Left forelimb (tissue), 1 donor: ENCODE measurements around the gene ILK.
A peak's percentile ranks its signal among the peaks of the same experiment; 100 is the strongest.

Source experiments
- DNase-seq: peaks from one replicate; pipeline ENCODE4 v3.0.0-alpha.2; 2018; ENCODE audit warnings: low spot score

ILK gene

DNA sequence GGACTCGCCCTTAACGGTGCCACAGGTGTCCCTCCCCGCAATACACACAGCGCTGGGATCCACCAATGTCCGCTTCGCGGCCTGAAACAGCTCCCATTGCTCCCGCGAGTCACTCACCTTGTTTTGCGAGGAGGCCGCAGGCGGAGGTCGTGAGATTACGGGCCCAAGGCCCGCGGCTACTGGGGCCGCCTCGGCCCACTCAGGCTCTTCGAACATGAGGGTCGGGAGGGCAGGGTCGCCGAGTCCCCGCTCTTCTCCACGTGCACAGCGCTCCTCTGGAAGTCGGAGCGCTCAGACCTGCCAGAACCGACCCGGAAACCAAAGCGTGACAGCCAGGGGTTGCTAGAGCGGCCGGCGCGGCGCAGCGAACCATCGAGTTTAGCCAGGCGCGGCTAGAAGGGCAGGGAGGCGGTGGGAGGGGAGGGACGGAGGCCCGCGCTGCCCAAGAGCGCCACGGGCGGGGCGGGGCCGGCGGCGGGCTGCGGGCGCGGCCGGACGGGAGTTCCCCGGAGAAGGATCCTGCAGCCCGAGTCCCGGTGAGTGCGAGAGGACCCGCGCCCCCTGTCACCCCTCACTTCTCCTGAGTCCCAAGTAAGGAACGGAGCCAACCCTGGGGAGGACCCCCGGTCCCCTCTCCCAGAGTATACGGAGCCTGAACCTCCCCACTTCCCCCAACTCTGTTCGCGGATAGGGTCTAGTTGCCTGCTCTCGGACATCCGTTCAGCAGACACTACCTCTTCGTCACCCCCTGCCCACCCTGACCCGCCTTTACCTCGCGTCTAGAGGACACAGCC, at the start of gene ILK, which contains the start of gene RRP8:
Gene ILK, plus strand, starts transcription at position 488 of the 794 bp plus-strand sequence. CDS start 498 bp downstream, outside the sequence.
Gene RRP8, minus strand, starts transcription at position 330 of the 794 bp plus-strand sequence. Its CDS starts 114 bp downstream, at position 216.
- peak; percentile 93 for DNase-seq

DNA sequence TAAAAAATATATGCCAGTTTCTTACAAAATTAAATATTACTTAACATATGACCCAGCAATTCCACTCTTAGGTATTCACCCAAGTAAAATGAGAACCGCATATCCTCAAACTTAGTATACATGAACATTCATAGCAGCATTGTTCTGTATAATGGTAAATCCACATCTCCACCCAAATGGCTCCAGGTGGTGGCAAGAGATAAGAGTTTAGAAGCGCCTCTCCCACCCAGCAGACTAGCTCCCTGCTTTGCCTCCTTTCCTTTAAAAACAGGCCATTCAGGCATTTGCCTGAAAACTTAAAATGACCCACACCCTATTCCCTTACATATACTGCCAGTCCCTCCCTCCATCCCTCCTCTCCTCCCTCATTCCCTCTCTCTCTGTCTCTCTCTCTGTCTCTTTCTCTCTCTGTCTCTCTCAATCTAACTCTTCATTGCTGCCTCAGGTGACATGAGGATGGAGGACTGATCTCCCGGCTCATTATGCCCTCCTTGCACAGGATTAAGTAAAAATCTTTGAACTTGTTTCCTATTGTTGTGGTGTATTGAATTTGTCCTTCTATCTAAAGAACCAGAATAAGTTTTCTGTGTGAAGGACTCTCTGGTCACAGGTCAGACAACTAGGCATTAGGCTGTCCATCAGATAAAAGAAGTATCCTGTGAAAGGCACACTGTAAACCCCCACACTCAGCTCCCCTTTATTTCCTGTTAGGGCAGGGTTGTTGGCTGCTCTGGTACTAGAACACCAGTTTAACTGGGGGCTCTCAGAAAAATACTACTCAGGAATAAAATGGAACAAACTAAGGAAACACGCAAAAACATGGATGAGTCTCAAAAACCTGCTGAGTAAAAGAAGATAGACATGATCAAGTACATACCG, 48.5 kb upstream of the ILK start:
- DNase-seq: no peak

DNA sequence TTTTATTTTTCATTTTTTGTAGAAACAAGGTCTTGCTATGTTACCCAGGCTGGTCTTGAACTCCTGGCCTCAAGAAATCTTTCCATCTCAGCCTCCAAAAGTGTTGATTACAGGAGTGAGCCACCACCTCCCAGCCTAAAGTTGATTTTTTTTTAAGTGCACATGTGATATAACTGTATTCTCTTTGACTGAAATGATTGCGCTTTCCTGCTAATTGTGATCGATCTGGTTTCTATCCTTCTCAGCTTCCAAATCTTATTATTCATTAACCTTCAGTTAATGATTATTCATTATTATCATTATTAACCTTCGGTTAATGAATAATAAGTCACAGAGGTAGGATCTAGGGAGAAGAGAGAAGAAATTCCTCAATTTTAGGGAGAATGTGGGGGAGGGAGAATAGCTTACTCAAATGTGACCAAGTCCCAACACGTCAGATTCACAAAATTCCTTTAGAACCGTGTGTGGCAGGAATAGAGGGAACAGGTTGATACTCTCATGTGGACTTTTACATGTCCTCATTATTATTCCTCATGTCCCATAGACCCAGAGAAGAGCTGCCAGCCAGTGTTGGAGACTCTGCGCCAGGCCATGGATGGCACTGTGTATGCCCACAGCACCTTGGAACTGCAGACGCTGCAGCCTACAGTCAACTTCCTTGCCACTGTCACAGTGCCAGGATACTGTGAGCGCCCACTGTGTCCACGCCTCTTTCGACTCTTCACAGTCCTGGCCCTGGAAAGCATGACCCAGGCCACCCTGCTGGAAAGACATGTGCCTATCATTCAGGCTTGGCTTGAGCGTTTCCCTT, 47.2 kb upstream of the ILK start:
- DNase-seq: no peak

DNA sequence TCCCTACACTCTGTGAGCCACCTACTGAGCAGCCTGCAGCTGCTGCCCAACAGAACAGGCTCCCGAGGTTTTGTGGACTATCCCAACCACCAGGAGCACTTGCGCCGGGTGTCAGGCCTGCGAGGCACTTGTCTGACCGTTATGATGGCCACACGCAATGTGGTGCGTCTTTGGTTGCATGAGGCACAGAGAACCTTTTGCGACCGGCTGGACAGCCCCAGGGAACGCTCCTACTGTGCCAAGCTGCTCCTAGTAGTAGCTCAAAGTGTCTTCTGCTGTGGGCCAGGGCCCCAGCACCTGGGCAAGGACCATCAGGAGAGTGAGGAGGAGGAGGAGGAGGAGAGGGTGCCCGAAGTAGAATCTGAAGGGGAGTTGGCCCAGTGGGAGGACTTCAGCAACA, 46.5 kb upstream of the ILK start:
- no peak for DNase-seq

DNA sequence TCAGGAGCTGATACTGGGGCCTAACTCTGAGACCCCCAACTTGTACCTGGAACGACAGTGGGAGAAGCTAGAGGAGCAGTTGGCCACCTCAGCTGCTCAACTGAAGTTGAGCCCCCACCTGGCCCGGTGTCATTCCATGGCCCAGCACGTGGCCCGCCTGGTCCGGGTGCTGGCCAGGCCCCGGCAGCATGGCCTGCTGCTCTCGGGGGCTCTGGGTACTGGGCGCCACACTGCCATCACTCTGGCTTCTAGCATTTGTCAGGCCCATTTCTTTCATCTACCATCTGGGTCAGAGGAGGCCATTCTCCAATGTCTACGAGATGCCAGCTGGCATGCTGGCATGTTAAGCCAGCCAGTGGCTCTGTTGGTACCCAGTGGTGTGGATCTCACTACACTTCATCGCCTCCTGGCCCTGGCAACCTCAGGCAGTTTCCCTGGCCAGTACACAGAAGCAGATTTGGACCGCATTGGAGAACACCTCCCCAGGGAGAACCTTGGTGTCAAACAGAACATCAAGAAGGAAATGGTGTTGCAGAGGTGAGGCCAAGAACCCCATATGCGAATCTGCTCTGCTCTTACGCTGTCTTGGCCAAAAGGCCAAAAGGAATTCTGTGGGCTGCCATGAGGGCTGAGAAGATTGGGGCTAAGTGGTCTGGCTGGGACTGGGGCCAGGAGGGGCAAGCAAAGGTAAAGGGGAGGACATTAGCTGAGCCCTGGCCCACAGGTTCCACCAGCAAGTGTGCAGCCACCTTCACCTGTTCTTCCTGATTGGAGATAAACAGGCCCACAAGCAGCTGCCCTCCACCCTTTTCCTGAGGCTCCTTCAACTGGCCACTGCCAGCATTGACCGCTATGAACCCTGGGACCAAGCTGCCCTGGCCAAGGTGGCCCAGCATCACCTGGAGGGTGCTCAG, 45.6 kb upstream of the ILK start:
- peak; percentile 22 for DNase-seq

DNA sequence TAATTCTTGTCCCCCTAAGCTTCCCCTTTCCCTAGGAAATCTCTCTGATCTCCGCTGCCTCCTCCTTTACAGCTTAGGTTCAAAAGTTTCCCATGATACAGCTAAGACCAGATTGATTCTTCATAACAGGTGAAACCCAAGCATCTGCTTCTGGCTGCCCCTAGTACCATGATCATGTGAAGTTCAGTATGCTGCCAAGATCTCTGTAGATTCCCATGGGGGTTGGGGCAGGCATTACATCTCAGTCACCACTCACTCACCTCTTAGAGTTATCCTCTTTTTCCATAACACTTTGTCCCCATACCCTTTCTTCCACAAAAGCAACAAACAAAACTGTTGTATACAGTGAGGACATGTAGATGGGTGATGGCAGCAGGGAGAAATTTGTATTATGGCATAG, 44.2 kb upstream of the ILK start:
- DNase-seq: no peak

DNA sequence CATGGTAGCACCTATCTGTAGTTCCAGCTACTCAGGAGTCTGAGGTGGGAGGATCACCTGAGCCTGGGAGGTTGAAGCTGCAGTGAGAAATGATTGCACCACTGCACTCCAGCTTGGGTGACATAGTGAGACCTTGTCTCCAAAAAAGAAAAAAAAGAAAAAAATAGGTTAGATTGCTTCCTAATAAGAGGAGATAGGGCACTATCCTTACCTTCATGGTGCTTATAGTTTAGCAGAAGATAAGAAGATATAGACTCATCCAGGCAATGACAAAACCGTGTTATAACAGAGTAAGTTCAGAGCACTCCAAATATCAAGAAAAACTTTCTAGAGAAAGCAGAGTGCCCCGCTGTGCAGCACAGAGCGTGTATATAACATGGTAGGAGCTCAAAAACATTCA, 42.3 kb upstream of the ILK start:
- no peak for DNase-seq

DNA sequence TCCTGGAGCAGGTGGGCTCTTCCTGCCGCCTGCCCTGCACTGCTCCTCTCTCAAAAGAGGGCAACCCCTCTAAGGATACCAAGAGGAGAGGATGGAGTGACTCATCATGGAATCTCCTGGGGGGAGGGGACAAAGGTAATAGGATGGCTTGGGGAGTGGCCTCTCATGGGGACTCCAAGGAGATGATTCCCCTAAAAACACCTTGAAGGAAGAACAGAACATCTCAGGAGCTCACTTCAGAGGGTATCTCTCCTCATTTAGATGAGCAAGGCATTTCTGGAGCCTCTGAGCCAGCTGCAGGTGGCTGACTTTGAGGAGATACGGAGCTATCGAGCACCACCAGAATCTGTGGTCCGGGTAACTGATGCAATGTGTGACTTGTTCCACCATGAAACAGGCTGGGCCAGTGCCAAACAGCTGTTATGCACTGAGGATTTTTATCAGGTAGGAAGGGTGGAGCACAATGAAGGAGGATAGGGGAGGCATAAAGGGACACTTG, 40.4 kb upstream of the ILK start:
- no peak for DNase-seq

DNA sequence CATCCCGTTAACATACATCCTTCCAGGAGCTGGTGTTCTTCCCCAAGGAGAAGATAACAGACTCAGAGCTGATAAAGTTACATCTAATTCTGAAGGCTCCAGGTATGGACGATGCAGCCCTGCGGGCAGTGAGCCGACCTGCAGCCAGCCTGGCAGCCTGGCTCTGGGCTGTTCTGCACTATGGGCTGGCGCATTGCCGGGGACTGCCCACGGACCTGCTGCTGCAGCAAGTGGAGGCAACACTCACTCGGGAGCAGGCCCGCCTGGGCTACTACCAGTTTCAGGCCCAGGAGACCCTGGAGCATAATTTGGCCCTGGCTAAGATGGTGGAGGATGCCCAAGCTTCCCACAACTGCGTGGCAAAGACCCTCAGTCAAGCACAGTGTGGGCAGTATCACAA, 39.9 kb upstream of the ILK start:
- no peak for DNase-seq

DNA sequence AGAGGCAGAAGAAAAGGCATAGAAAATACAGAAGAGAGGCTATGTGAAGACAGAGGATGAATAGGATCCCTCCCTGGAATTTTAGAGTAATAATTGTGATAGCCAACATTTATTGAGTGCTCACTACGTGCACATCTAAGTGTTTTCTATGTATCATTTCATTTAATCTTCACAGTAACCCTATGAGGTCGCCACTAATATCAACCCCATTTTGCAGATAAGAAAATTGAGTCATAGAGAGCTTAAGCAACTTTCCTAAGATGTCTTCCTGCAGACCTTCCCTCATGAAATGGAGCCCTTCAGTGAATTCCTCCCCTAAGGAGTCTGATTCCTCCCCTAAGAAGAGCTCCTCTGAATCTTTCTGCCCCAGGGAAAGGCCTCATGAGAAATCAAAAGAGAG, 38.2 kb upstream of the ILK start:
- no peak for DNase-seq

DNA sequence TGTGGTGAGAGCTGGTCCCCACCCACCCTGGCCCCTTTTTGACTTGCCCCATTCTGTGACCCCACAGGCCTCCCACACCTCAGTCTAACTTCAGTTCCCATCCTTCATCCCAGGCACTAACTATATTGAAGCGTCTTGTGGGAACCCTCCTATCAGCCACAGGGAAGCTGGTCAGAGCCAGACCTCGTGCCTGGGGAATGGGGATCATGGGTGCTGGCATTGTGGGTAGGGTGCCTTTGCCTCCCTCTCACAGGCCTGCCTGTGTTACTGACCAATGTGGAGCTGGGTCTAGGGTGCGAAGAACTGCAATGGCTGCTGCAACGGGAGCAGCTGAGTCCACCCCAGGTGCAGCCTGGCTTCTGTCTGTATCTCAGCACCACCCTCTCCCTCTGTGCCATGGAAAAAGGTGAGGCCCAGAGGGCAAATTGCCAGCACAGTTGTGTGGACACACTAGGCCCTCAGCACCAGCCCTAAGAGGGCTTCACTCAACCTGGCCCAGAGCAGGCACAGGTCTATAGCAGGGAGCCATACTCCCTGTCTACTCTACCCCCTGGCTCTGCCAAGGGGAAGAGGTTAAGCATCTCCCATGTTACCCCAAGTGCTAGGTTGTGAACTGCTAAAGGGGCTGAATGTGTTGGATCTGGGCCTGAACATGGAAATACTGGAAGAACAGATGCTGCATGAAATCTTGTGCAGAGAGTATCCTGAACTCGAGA, 37.4 kb upstream of the ILK start:
- DNase-seq: no peak

DNA sequence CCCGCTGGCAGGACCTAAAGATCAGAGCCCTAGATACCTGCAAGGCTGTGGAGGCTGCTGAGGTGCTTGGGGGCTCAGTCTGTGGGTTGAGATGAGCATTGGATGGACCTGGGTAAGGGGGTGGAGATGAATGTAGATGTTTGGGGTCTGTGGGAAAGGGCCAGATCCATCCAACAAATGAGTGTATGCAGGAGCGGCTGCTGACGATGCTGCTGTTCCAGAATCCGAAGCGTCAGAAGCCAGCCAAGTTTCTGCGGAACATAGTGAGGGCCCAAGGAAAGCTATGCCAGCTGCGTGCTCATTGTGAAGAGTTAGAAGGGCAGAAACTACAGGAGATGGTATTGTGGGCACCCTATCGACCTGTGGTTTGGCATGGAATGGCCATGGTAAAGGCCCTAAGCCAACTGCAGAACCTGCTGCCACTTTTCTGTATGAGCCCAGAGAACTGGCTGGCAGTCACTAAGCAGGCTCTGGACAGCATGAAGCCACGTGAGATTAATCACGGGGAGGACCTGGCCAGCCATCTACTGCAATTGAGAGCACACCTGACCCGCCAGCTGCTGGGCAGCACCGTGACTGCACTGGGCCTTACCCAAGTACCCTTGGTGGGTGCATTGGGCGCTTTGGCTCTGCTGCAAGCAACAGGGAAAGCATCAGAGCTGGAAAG, 36.7 kb upstream of the ILK start:
- DNase-seq: peak; percentile 54

DNA sequence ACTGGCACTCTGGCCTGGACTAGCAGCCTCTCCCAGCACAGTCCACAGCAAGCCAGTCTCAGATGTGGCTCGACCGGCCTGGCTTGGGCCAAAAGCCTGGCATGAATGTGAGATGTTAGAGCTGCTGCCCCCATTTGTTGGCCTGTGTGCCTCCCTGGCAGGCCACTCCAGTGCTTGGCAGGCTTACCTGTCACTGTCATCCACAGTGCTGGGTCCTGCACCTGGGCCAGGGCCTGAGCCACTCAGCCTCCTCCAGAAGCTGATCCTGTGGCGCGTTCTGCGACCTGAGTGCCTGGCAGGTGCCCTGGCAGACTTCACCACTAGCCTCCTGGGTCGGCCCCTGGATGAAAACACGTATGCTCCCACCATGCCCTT, 36.2 kb upstream of the ILK start:
- DNase-seq: peak; percentile 41

DNA sequence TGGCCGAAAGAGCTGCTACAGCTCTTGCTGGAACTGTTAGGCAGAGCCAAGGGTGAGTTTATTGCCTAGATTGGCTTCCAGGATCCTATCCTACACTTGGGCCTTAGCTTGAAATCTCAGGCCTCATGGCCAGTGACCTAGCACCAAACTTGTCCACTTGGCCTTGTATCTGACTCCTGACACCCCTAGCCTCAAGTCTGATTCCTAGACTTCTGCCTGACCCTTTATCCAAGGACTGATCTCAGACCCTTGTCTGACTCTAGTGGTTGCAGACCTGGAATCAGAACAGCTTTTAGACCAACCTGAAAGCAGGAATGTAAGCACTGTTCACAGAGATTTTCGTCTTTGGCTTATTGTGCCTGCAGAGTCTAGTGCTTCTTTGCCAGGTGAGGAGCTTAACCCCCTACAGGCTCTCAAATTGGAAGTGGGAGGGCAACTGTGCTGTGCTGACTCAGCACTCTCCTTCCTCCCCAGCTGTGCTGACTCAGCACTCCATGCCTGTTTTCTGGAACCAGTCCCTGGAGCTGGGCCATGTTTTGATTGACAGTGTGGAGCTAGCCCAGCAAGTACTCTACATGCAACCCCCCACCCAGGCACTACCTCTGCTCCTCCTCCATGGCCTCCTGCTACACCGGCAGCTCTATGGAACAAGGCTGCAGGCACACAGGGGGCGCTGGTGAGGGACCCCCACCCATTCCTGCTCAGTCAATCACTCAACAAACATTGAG, 35.2 kb upstream of the ILK start:
- DNase-seq: no peak

DNA sequence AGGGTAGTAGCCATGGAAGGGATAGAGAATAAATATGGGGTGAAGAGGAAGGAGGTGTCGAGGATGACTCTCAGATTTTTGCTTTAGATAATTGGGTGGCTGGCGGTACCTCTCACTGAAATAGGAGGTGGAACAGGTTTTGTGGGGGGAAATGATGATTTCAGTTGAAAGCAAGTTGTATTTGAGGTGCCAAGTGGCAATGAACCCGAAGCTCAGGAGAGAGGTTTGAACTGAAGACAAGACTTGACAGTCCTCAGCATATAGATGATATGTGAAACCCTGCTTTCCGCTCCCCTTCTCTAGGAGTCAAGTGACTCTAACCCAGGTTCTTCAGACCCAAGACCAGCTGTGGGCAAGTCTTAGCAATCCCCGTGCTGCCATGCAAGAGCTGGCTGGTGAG, 33.9 kb upstream of the ILK start:
- DNase-seq: no peak

DNA sequence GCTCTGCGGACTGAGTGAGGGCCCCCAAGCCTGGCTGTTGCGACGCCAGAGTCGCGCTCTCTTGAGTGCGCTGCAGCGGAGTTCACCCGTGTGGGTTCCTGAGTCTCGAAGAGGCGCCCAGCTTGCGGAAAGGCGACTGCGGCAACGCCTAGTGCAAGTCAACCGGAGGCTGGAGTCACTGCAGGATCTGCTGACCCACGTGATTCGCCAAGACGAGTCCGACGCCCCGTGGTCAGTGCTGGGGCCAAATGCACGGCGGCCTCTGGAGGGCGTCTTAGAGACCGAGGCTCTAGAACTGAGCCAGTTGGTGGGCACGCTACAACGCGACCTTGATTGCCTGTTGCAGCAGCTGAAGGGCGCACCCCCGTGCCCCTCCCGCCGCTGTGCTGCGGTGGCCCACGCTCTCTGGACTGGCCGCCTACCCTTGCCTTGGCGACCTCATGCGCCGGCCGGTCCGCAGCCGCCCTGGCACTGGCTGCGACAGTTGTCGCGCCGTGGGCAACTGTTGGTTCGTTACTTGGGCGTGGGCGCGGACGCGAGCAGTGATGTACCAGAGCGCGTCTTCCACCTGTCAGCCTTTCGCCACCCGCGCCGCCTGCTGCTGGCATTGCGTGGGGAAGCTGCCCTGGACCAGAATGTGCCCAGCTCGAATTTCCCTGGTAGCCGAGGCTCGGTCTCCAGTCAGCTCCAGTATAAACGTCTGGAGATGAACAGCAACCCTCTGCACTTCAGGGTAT, 32.7 kb upstream of the ILK start:
- DNase-seq: peak; percentile 58

DNA sequence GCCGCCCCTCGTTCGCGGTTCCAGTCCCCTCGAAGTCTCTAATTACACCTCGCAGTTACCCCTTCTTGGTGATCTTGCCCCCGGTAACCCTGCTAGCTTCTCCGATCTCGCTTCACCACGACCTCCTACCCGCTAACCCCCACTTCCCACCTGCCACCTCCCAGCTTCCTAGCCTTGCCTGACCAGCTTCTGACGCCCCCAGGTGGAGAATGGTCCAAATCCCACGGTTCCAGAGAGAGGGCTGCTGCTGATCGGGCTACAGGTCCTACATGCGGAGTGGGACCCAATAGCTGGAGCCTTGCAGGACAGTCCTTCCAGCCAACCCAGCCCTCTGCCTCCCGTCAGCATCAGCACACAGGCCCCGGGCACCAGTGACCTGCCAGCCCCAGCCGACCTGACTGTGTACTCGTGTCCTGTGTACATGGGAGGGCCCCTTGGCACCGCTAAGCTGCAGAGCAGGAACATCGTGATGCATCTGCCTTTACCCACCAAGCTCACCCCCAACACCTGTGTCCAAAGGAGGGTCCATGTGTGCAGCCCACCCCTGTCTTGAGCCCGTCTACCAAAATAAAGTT, 32.1 kb upstream of the ILK start:
- no peak for DNase-seq

DNA sequence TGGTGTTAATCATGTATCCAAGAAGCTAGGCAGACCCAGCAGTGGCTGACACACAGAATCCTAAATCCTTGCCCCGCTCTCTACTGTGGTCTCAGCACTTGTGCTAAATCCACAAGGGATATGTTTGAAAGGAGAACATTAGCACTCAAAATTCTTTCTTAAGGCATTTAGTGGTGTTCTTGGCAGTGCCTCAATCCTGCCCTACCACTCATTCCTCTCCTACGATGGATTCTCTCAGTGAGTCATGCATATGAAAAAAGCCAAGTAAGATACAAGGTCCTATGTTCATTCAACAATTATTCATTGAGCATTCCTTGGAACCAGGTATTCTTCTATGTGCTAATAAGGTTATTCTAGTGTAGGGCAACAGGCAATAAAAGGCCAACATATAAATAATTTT, 31.4 kb upstream of the ILK start:
- DNase-seq: no peak
